Measurements from ENCODE around the gene RNF144A. TPM values are rescaled to one million over a fixed set of nuclear protein-coding genes. Genes with fewer than 3 reads are reported as not detected.

The RNF144A gene
- total RNA-seq, 1 experiment from 2014 or later, result 13.4 TPM

DNA sequence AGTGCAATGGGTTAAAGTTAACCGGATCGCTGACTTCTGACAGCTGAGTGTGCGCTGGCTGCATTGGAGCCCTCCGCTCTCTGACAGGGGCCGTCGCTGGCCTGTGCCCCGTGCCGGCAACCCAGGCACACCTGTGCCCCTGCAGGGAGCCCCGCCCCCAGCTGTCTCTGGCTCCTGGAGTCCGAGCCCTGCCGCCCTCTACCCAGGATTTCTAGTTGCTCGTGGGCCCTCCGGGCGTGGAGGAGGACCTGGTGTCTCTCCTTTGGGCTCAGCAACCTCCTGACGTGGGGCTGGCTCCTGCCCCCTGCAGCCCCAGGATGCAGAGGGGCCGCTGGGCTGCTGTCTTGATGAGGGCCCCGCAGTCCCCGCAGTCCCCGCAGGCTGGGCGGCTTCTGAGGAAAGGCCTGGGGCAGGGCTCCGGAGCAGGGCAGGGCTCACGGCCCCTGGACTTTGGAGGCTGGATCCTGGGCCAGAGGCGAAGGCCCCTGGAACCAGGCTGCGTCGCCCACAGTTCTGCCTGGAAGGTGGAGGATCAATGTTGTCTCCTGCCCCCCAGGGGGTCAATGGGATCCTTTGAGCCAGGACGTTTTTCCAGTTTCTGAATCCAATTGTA lies 172.8 kb downstream of the RNF144A start:
- in situ Hi-C loops (cut with HindIII; ENCODE audit: low sequenced_read_pairs), result no loop called here
- no peak for DNase-seq (ENCODE audit: low spot score)

DNA sequence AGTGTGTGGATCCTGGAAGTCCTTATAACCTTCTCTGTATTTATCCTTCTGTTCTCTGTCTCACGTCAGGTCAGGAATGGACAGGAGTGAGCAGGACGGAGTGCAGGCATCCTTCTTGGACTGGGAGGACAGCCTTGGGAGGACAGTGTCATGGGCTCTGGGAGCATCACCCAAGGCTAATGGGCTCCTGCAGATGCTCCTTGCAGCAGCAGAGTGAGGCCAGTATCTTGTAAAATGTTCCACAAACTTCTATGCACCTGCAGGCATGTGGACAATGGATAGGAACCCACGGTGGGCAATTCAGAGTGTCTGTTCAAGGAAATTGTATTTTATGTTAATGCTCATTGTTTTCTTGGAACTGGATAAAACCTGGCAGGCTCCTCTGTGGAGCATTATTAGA lies 176.2 kb downstream of the RNF144A start:
- in situ Hi-C loops (cut with HindIII; ENCODE audit: low sequenced_read_pairs), result no loop called here
- DNase-seq (ENCODE audit: low spot score), result no peak

Other genes starting within 250 kb of the RNF144A start
- not detected in 2 replicates for gene CMPK2, start 51.5 kb upstream of the RNF144A start, total RNA-seq (2014; rRNA removed; shearing (Covaris generic))
- gene RSAD2, start 39.6 kb upstream of the RNF144A start, total RNA-seq (2014; rRNA removed; shearing (Covaris generic)), result not detected in 2 replicates